ENCODE data around the gene RELN.

Gene RELN

GRCh38 chr7:103715376-103716120 is 273.9 kb downstream of the RELN start:
- Histone ChIP-seq H3K9ac (ENCODE audit: low read depth, low read length) (no peak overlapping the region), H3K27me3 (ENCODE audit: control insufficient read depth, insufficient read depth, low read length) (no peaks in the 10 kb centered on the region), H3K27ac (ENCODE audit: low read depth, low read length) (no peak overlapping the region), H3K4me1 (ENCODE audit: control insufficient read depth, insufficient read depth, low read length) (no peaks in the 10 kb centered on the region), H3K4me3 (ENCODE audit: low read depth, low read length) (no peak overlapping the region), H3K9me3 (ENCODE audit: control insufficient read depth, insufficient read depth, low read length) (no peaks in the 10 kb centered on the region), H3K36me3 (ENCODE audit: control insufficient read depth, insufficient read depth, low read length) (no peaks in the 10 kb centered on the region)

GRCh38 chr7:103714376-103714927 is 275.0 kb downstream of the RELN start:
- no peaks in the 10 kb centered on the region for H3K9me3 ChIP-seq (ENCODE audit: control insufficient read depth, insufficient read depth, low read length)
- no peak overlapping the region for H3K4me3 ChIP-seq (ENCODE audit: low read depth, low read length)
- no peaks in the 10 kb centered on the region for H3K36me3 ChIP-seq (ENCODE audit: control insufficient read depth, insufficient read depth, low read length)
- H3K27me3 ChIP-seq (ENCODE audit: control insufficient read depth, insufficient read depth, low read length) = no peaks in the 10 kb centered on the region
- no peak overlapping the region for H3K9ac ChIP-seq (ENCODE audit: low read depth, low read length)
- no peak overlapping the region for H3K27ac ChIP-seq (ENCODE audit: low read depth, low read length)
- H3K4me1 ChIP-seq (ENCODE audit: control insufficient read depth, insufficient read depth, low read length) = no peaks in the 10 kb centered on the region

- H3K4me3 ChIP-seq (ENCODE audit: low read depth, low read length) = no peak overlapping the region
- no peak overlapping the region for H3K27ac ChIP-seq (ENCODE audit: low read depth, low read length)
- H3K4me1 ChIP-seq (ENCODE audit: control insufficient read depth, insufficient read depth, low read length) = no peaks in the 10 kb centered on the region
- H3K36me3 ChIP-seq (ENCODE audit: control insufficient read depth, insufficient read depth, low read length) = no peaks in the 10 kb centered on the region
- no peak overlapping the region for H3K9ac ChIP-seq (ENCODE audit: low read depth, low read length)
- no peaks in the 10 kb centered on the region for H3K27me3 ChIP-seq (ENCODE audit: control insufficient read depth, insufficient read depth, low read length)
- H3K9me3 ChIP-seq (ENCODE audit: control insufficient read depth, insufficient read depth, low read length) = no peaks in the 10 kb centered on the region
Measured at GRCh38 chr7:103712991-103713778, 276.3 kb downstream of the RELN start.

- H3K4me1 ChIP-seq (ENCODE audit: control insufficient read depth, insufficient read depth, low read length) = no peaks in the 10 kb centered on the region
- H3K27ac ChIP-seq (ENCODE audit: low read depth, low read length) = no peak overlapping the region
- no peak overlapping the region for H3K9ac ChIP-seq (ENCODE audit: low read depth, low read length)
- H3K36me3 ChIP-seq (ENCODE audit: control insufficient read depth, insufficient read depth, low read length) = no peaks in the 10 kb centered on the region
- no peak overlapping the region for H3K4me3 ChIP-seq (ENCODE audit: low read depth, low read length)
- no peaks in the 10 kb centered on the region for H3K27me3 ChIP-seq (ENCODE audit: control insufficient read depth, insufficient read depth, low read length)
- no peaks in the 10 kb centered on the region for H3K9me3 ChIP-seq (ENCODE audit: control insufficient read depth, insufficient read depth, low read length)
Measured at GRCh38 chr7:103711413-103711812, 278.0 kb downstream of the RELN start.

- H3K4me1 ChIP-seq (ENCODE audit: control insufficient read depth, insufficient read depth, low read length) = no peaks in the 10 kb centered on the region
- H3K27ac ChIP-seq (ENCODE audit: low read depth, low read length) = no peak overlapping the region
- H3K9ac ChIP-seq (ENCODE audit: low read depth, low read length) = no peak overlapping the region
- H3K27me3 ChIP-seq (ENCODE audit: control insufficient read depth, insufficient read depth, low read length) = no peaks in the 10 kb centered on the region
- no peaks in the 10 kb centered on the region for H3K9me3 ChIP-seq (ENCODE audit: control insufficient read depth, insufficient read depth, low read length)
- H3K36me3 ChIP-seq (ENCODE audit: control insufficient read depth, insufficient read depth, low read length) = no peaks in the 10 kb centered on the region
- H3K4me3 ChIP-seq (ENCODE audit: low read depth, low read length) = no peak overlapping the region
Measured at GRCh38 chr7:103710247-103710646, 279.2 kb downstream of the RELN start.

GRCh38 chr7:103706805-103707204 is 282.7 kb downstream of the RELN start:
- no peaks in the 10 kb centered on the region for H3K27me3 ChIP-seq (ENCODE audit: control insufficient read depth, insufficient read depth, low read length)
- no peaks in the 10 kb centered on the region for H3K4me1 ChIP-seq (ENCODE audit: control insufficient read depth, insufficient read depth, low read length)
- H3K9ac ChIP-seq (ENCODE audit: low read depth, low read length) = no peak overlapping the region
- H3K36me3 ChIP-seq (ENCODE audit: control insufficient read depth, insufficient read depth, low read length) = no peaks in the 10 kb centered on the region
- H3K27ac ChIP-seq (ENCODE audit: low read depth, low read length) = no peak overlapping the region
- H3K4me3 ChIP-seq (ENCODE audit: low read depth, low read length) = no peak overlapping the region
- no peaks in the 10 kb centered on the region for H3K9me3 ChIP-seq (ENCODE audit: control insufficient read depth, insufficient read depth, low read length)

- H3K4me1 ChIP-seq (ENCODE audit: control insufficient read depth, insufficient read depth, low read length) = no peaks in the 10 kb centered on the region
- H3K9ac ChIP-seq (ENCODE audit: low read depth, low read length) = no peak overlapping the region
- no peaks in the 10 kb centered on the region for H3K9me3 ChIP-seq (ENCODE audit: control insufficient read depth, insufficient read depth, low read length)
- no peaks in the 10 kb centered on the region for H3K27me3 ChIP-seq (ENCODE audit: control insufficient read depth, insufficient read depth, low read length)
- H3K36me3 ChIP-seq (ENCODE audit: control insufficient read depth, insufficient read depth, low read length) = no peaks in the 10 kb centered on the region
- no peak overlapping the region for H3K27ac ChIP-seq (ENCODE audit: low read depth, low read length)
- no peak overlapping the region for H3K4me3 ChIP-seq (ENCODE audit: low read depth, low read length)
Measured at GRCh38 chr7:103705542-103705941, 283.9 kb downstream of the RELN start.

GRCh38 chr7:103704701-103705100 is 284.8 kb downstream of the RELN start:
- Histone ChIP-seq H3K9ac (ENCODE audit: low read depth, low read length) (no peak overlapping the region), H3K27me3 (ENCODE audit: control insufficient read depth, insufficient read depth, low read length) (no peaks in the 10 kb centered on the region), H3K9me3 (ENCODE audit: control insufficient read depth, insufficient read depth, low read length) (no peaks in the 10 kb centered on the region), H3K4me1 (ENCODE audit: control insufficient read depth, insufficient read depth, low read length) (no peaks in the 10 kb centered on the region), H3K27ac (ENCODE audit: low read depth, low read length) (no peak overlapping the region), H3K36me3 (ENCODE audit: control insufficient read depth, insufficient read depth, low read length) (no peaks in the 10 kb centered on the region), H3K4me3 (ENCODE audit: low read depth, low read length) (no peak overlapping the region)

GRCh38 chr7:103702982-103703381 is 286.5 kb downstream of the RELN start:
- Histone ChIP-seq H3K27ac (ENCODE audit: low read depth, low read length) (no peak overlapping the region), H3K27me3 (ENCODE audit: control insufficient read depth, insufficient read depth, low read length) (no peaks in the 10 kb centered on the region), H3K9ac (ENCODE audit: low read depth, low read length) (no peak overlapping the region), H3K4me1 (ENCODE audit: control insufficient read depth, insufficient read depth, low read length) (no peaks in the 10 kb centered on the region), H3K9me3 (ENCODE audit: control insufficient read depth, insufficient read depth, low read length) (no peaks in the 10 kb centered on the region), H3K36me3 (ENCODE audit: control insufficient read depth, insufficient read depth, low read length) (no peaks in the 10 kb centered on the region), H3K4me3 (ENCODE audit: low read depth, low read length) (no peak overlapping the region)

- Histone ChIP-seq H3K27ac (ENCODE audit: low read depth, low read length) (no peak overlapping the region), H3K4me1 (ENCODE audit: control insufficient read depth, insufficient read depth, low read length) (no peaks in the 10 kb centered on the region), H3K36me3 (ENCODE audit: control insufficient read depth, insufficient read depth, low read length) (no peaks in the 10 kb centered on the region), H3K9me3 (ENCODE audit: control insufficient read depth, insufficient read depth, low read length) (no peaks in the 10 kb centered on the region), H3K4me3 (ENCODE audit: low read depth, low read length) (no peak overlapping the region), H3K27me3 (ENCODE audit: control insufficient read depth, insufficient read depth, low read length) (no peaks in the 10 kb centered on the region), H3K9ac (ENCODE audit: low read depth, low read length) (no peak overlapping the region)
Measured at GRCh38 chr7:103702454-103702853, 287.0 kb downstream of the RELN start.

- H3K9me3 ChIP-seq (ENCODE audit: control insufficient read depth, insufficient read depth, low read length) = no peaks in the 10 kb centered on the region
- H3K9ac ChIP-seq (ENCODE audit: low read depth, low read length) = no peak overlapping the region
- no peaks in the 10 kb centered on the region for H3K27me3 ChIP-seq (ENCODE audit: control insufficient read depth, insufficient read depth, low read length)
- no peak overlapping the region for H3K27ac ChIP-seq (ENCODE audit: low read depth, low read length)
- no peaks in the 10 kb centered on the region for H3K36me3 ChIP-seq (ENCODE audit: control insufficient read depth, insufficient read depth, low read length)
- no peaks in the 10 kb centered on the region for H3K4me1 ChIP-seq (ENCODE audit: control insufficient read depth, insufficient read depth, low read length)
- H3K4me3 ChIP-seq (ENCODE audit: low read depth, low read length) = no peak overlapping the region
Measured at GRCh38 chr7:103699032-103699431, 290.4 kb downstream of the RELN start.
